K562 (cell line): ENCODE measurements around the gene TMEM106B. TPM values are rescaled to one million over a fixed set of nuclear protein-coding genes. Genes with fewer than 3 reads are reported as not detected.

ENCODE experiments used
- ATAC-seq: fragments of 200-7000 bp; cut with Tn5 transposase; 3 replicates; pipeline ENCODE4 v1.9.1; 2020; ENCODE audit warnings: moderate library complexity
- BruUV-seq: library from RNA; stranded (reverse); fragments of 400-500 nt; replicated peaks from 2 replicates; lab custom pipeline; 2021; lab: Mats Ljungman, UMichigan
- CTCF ChIA-PET: fragments of 300-600 bp; formaldehyde crosslinking; extraction: SDS; loops from one replicate; lab custom pipeline; 2021; ENCODE audit warnings: low intra/inter-chr PET ratio; lab: Yijun Ruan, JAX
- POLR2A ChIA-PET: fragments of 300-600, 350-650 bp; sonication (Branson Sonifier 250); formaldehyde crosslinking; extraction: SDS; loops from one replicate; lab custom pipeline; 2021; ENCODE audit warnings: antibody characterized with exemption, inconsistent platforms; lab: Yijun Ruan, JAX
- DNase-seq, 4 experiments: peaks; one replicate each; pipeline versions ENCODE4 v3.0.0 to v3.0.0-alpha.2; 2011 to 2018; ENCODE audit warnings: low spot score in 3 of 4, mixed read lengths in 3 of 4; ENCODE audit errors: extremely low read depth in 1 of 4
- FAIRE-seq: peaks from 2 replicates; lab custom pipeline; 2011; peaks lifted over from hg19 to GRCh38; lab: Jason Lieb, UNC
- H2AFZ ChIP-seq: 2 replicates; pipeline ENCODE4 v1.6.0; 2011; ENCODE audit warnings: low read depth, low read length, control low read depth, inconsistent platforms
- H3K27ac ChIP-seq: fragments of 200-600 bp; 3 replicates; pipeline ENCODE4 v1.8.0; 2011; ENCODE audit warnings: low read depth, mild to moderate bottlenecking, control low read depth, inconsistent platforms, low read length, moderate library complexity, mixed read lengths; ENCODE audit errors: extremely low read depth
- H3K27me3 ChIP-seq, 2 experiments: fragments of 300-600 bp in 1 of 2; 2 replicates in 1 of 2; 3 replicates in 1 of 2; pipeline versions ENCODE4 v1.6.0 to v1.8.0; 2011; ENCODE audit warnings: inconsistent platforms in 2 of 2, low read length in 2 of 2, mild to moderate bottlenecking in 1 of 2, mixed read lengths in 1 of 2, moderate library complexity in 1 of 2; ENCODE audit not compliant: control insufficient read depth in 2 of 2, insufficient read depth in 2 of 2
- H3K36me3 ChIP-seq: fragments of 300-600 bp; 3 replicates; pipeline ENCODE4 v1.8.0; 2011; ENCODE audit warnings: mild to moderate bottlenecking, low read length, inconsistent platforms; ENCODE audit not compliant: control insufficient read depth, insufficient read depth
- H3K4me1 ChIP-seq, 2 experiments: fragments of 200-600 bp in 1 of 2; replicated peaks in 1 of 2; 2 replicates in 1 of 2; 3 replicates in 1 of 2; pipeline versions ENCODE4 v1.5.1 to v1.8.0; 2011; ENCODE audit warnings: inconsistent platforms in 2 of 2, low read length in 2 of 2, mild to moderate bottlenecking in 1 of 2, mixed read lengths in 1 of 2, moderate library complexity in 1 of 2; ENCODE audit not compliant: control insufficient read depth in 2 of 2, insufficient read depth in 2 of 2
- H3K4me2 ChIP-seq: 2 replicates; pipeline ENCODE4 v1.6.1; 2011; ENCODE audit warnings: low read length, control low read depth, inconsistent platforms, mixed read lengths; ENCODE audit not compliant: insufficient read depth
- H3K4me3 ChIP-seq: fragments of 200-600 bp; sonication (generic), shearing (Covaris generic); 2 replicates; pipeline ENCODE4 v1.5.1; 2016; ENCODE audit warnings: control low read depth, inconsistent platforms
- H3K79me2 ChIP-seq: fragments of 200-600 bp; 3 replicates; pipeline ENCODE4 v1.8.0; 2011; ENCODE audit warnings: low read length, inconsistent platforms; ENCODE audit not compliant: control insufficient read depth, insufficient read depth
- H3K9ac ChIP-seq, 2 experiments: 2 replicates each; pipeline versions ENCODE4 v1.6.0 to v1.6.1; 2011; ENCODE audit warnings: low read depth in 2 of 2, low read length in 2 of 2, control low read depth in 1 of 2, inconsistent platforms in 1 of 2, mild to moderate bottlenecking in 1 of 2, mixed read lengths in 1 of 2; ENCODE audit not compliant: insufficient read depth in 1 of 2
- H3K9me1 ChIP-seq: one replicate; pipeline ENCODE4 v1.6.0; 2011; ENCODE audit warnings: inconsistent platforms, mild to moderate bottlenecking, low read length, moderate library complexity; ENCODE audit not compliant: control insufficient read depth, insufficient read depth
- H3K9me3 ChIP-seq: replicated peaks from 2 replicates; pipeline ENCODE4 v1.5.1; 2011; ENCODE audit warnings: low read depth, low read length, inconsistent platforms; ENCODE audit not compliant: control insufficient read depth, insufficient read depth
- H4K20me1 ChIP-seq: replicated peaks from 2 replicates; pipeline ENCODE4 v1.6.1; 2011; ENCODE audit warnings: low read length, inconsistent platforms, mixed read lengths; ENCODE audit not compliant: control insufficient read depth, insufficient read depth
- ARID1B ChIP-seq: fragments of 450-650 bp; IDR thresholded peaks from 2 replicates; pipeline ENCODE4 v1.6.1; 2016; ENCODE audit warnings: antibody characterized with exemption, mild to moderate bottlenecking, inconsistent platforms
- ATF3 ChIP-seq, 2 experiments: fragments of 450-650 bp in 1 of 2; sonication (generic) in 1 of 2; formaldehyde crosslinking in 1 of 2; IDR thresholded peaks in 1 of 2; conservative IDR thresholded peaks in 1 of 2; 2 replicates each; pipeline versions ENCODE4 v1.6.1 to v1.8.1; 2016 to 2023; ENCODE audit warnings: mild to moderate bottlenecking in 2 of 2, moderate library complexity in 2 of 2, inconsistent platforms in 1 of 2, missing genetic modification reagents in 1 of 2
- BRD9 ChIP-seq: fragments of 450-650 bp; IDR thresholded peaks from 2 replicates; pipeline ENCODE4 v1.6.1; 2018; ENCODE audit warnings: low read depth; ENCODE audit not compliant: partially characterized antibody
- CREB3 ChIP-seq: fragments of 450-650 bp; conservative IDR thresholded peaks from 2 replicates; pipeline ENCODE4 v1.6.1; 2016; ENCODE audit warnings: missing genetic modification characterization, low read depth, mild to moderate bottlenecking, missing compliant biosample characterization, moderate library complexity
- EP300 ChIP-seq: IDR thresholded peaks from 2 replicates; pipeline ENCODE4 v1.6.1; 2012; ENCODE audit warnings: low read length, improper control_type of control experiment
- HDAC1 ChIP-seq, 2 experiments: fragments of 450-650 bp; IDR thresholded peaks; 2 replicates each; pipeline ENCODE4 v1.6.1; 2016 to 2017; ENCODE audit warnings: inconsistent platforms in 1 of 2, mild to moderate bottlenecking in 1 of 2, moderate library complexity in 1 of 2
- HDAC8 ChIP-seq: fragments of 450-650 bp; IDR thresholded peaks from 2 replicates; pipeline ENCODE4 v1.6.1; 2016; ENCODE audit warnings: mild to moderate bottlenecking, missing genetic modification characterization, moderate library complexity, missing compliant biosample characterization
- MEIS2 ChIP-seq: fragments of 450-650 bp; IDR thresholded peaks from 2 replicates; pipeline ENCODE4 v1.6.1; 2014; ENCODE audit warnings: mild to moderate bottlenecking; ENCODE audit not compliant: partially characterized antibody
- PHB2 ChIP-seq: fragments of 450-650 bp; IDR thresholded peaks from 2 replicates; pipeline ENCODE4 v1.6.1; 2017; ENCODE audit warnings: low read depth
- PPARD ChIP-seq: fragments of 250-450 bp; sonication (Bioruptor Pico); IDR thresholded peaks from 2 replicates; pipeline ENCODE4 v1.8.0; 2022; ENCODE audit warnings: inconsistent platforms, mild to moderate bottlenecking, moderate library complexity
- YY1 ChIP-seq, 3 experiments: IDR thresholded peaks; 2 replicates each; pipeline ENCODE4 v1.6.1; 2011; ENCODE audit warnings: low read length in 2 of 3, mild to moderate bottlenecking in 2 of 3, moderate library complexity in 2 of 3, borderline replicate concordance in 1 of 3, control low read depth in 1 of 3, low read depth in 1 of 3; ENCODE audit not compliant: insufficient read depth in 3 of 3, insufficient replicate concordance in 2 of 3, control insufficient read depth in 1 of 3, insufficient read length in 1 of 3; ENCODE audit errors: extremely low read depth in 1 of 3
- ZBTB43 ChIP-seq: sonication (generic); formaldehyde crosslinking; IDR thresholded peaks from 2 replicates; pipeline ENCODE4 v1.8.0; 2023; ENCODE audit warnings: mild to moderate bottlenecking, missing genetic modification reagents
- ZEB2 ChIP-seq: fragments of 450-650 bp; IDR thresholded peaks from 2 replicates; pipeline ENCODE4 v1.6.1; 2016
- WGBS: fragments of 100-300 bp; shearing (Covaris generic); methylation state at CpG from one replicate; pipeline ENCODE4 v1.1.6; 2016; ENCODE audit warnings: low coverage, mixed read lengths; ENCODE audit not compliant: insufficient coverage; ENCODE audit errors: missing lambda C conversion rate; 5-methylcytosine and 5-hydroxymethylcytosine counted together
- in situ Hi-C: fragments of 300-500 bp; cut with MboI; formaldehyde crosslinking; loops from 4 replicates; pipeline ENCODE4 v1.15.0; 2018; ENCODE audit warnings: inconsistent platforms, mixed read lengths
- intact Hi-C: fragments of 100-400 bp; cut with micrococcal nuclease; formaldehyde crosslinking; loops from 2 replicates; pipeline ENCODE4 v1.14.2; 2022
- polyA plus RNA-seq, 8 experiments: library from polyadenylated mRNA; depleted of rRNA in 4 of 8; stranded (reverse) in 5 of 8; unstranded in 3 of 8; fragments of >200 nt; fragmentation: Nextera tagmentation in 2 of 8; fragmentation: Illumina TruSeq in 1 of 8; extraction: Ambion mirVana in 2 of 8; extraction: Trizol in 1 of 8; gene quantifications; 2 replicates each; pipeline versions ENCODE4 v1.2.1 to v1.2.3, GENCODE V29; 2011 to 2014; ENCODE audit warnings: inconsistent platforms in 1 of 8, missing spikeins in 1 of 8
- total RNA-seq, 7 experiments: library from RNA; depleted of rRNA in 6 of 7; stranded (reverse); fragments of >200 nt in 6 of 7; fragmentation: Illumina TruSeq in 2 of 7; extraction: Trizol in 2 of 7; gene quantifications; 2 replicates each; pipeline versions ENCODE4 v1.2.1 to v1.2.3, GENCODE V29; 2011 to 2021; ENCODE audit warnings: low replicate concordance in 1 of 7

The TMEM106B gene
- total and polyA plus RNA-seq, 9 of the 15 experiments (the other 6 are each of a cell fraction or from before 2014, with no cell fraction given), result 8.6 to 30.4 (median 18.7) TPM

GRCh38 chr7:12211711-12212485 is 804 bp downstream of the TMEM106B start:
- no peaks in the 10 kb centered on the region for H3K9me3 ChIP-seq
- H3K9me1 ChIP-seq, result no peaks in the 10 kb centered on the region
- FAIRE-seq (peak; percentile 59), ATAC-seq (peak; percentile 15), DNase-seq (peak; percentile 9 to 58 (median 16))
- H3K27ac ChIP-seq, result peak overlapping the region; percentile 85
- H4K20me1 ChIP-seq, result no peaks in the 10 kb centered on the region
- TSS peak; percentile 63 for BruUV-seq
- in situ Hi-C loops (no loop called here), intact Hi-C loops (loop anchor here (5.0 kb wide), 1 partner anchor 280 kb away; no protein-coding TSS in a partner anchor)
- H3K4me3 ChIP-seq, result peak overlapping the region; percentile 70
- ChIA-PET POLR2A (interaction anchor here (0.6 to 0.7 kb wide), 2 partner anchors 594 to 1914 kb away, joined by 3 read pairs; no protein-coding TSS in a partner anchor), CTCF (no interaction called here)
- peak overlapping the region; percentile 86 to 97 for H3K9ac ChIP-seq
- H3K4me1 ChIP-seq, result peaks cover 5 to 7% of the 10 kb centered on the region in 2 experiments; a peak in 2 of 5 replicates
- H3K27me3 ChIP-seq, result no peaks in the 10 kb centered on the region; a peak in 1 of 5 replicates
- peaks cover 28% of the 10 kb centered on the region for H3K79me2 ChIP-seq
- 3% methylated on average over 9 of the region's 9 CpGs for WGBS
- peak overlapping the region; percentile 87 for H3K4me2 ChIP-seq
- H2AFZ ChIP-seq, result peak overlapping the region; percentile 97
- H3K36me3 ChIP-seq, result peaks cover 12% of the 10 kb centered on the region
- TF ChIP-seq HDAC8 (tag) (no peak), ATF3 (IDR thresholded peaks at IDR 0.05) (no peak), ATF3 (CRISPR knock-in tag; conservative IDR thresholded peaks at IDR 0.05) (no peak), CREB3 (no peak), EP300 (no peak), HDAC1 (IDR thresholded peaks at IDR 0.05) (peak in 1 of 2 experiments; percentile 46; a peak in 1 of 4 replicates), PPARD (CRISPR knock-in tag) (no peak), ZEB2 (0 out of 2 replicates have a peak, but pooled peaks have one; percentile 13), ZBTB43 (CRISPR knock-in tag) (no peak), BRD9 (no peak), YY1 (IDR thresholded peaks at IDR 0.05; ENCODE audit: borderline replicate concordance in 1 of 3, control insufficient read depth in 1 of 3, extremely low read depth in 1 of 3, insufficient read depth in 3 of 3, insufficient read length in 1 of 3, insufficient replicate concordance in 2 of 3, low read depth in 1 of 3, low read length in 2 of 3) (no peak), PHB2 (no peak), MEIS2 (peak; percentile 51), ARID1B (0 out of 2 replicates have a peak, but pooled peaks have one; percentile 34)
